Thyroid gland (tissue), 4 donors: ENCODE results near the gene ANKRD27.

Experiments used
- POLR2A ChIP-seq, 2 donors: fragments of 450-650 bp; IDR thresholded peaks; one replicate each; pipeline ENCODE4 v1.6.1; 2017; ENCODE audit warnings: antibody characterized with exemption in 2 of 2, mild to moderate bottlenecking in 2 of 2, moderate library complexity in 1 of 2
- TF ChIP-seq, protein P1 (sequence below), 6 experiments: fragments of 200-600 bp in 3 of 6; fragments of 450-650 bp in 3 of 6; sonication (generic) in 3 of 6; IDR thresholded peaks; one replicate each; pipeline ENCODE4 v1.5.1; 2016 to 2019; ENCODE audit warnings: antibody characterized with exemption in 6 of 6, mild to moderate bottlenecking in 2 of 6, inconsistent platforms in 1 of 6, moderate library complexity in 1 of 6

DNA sequence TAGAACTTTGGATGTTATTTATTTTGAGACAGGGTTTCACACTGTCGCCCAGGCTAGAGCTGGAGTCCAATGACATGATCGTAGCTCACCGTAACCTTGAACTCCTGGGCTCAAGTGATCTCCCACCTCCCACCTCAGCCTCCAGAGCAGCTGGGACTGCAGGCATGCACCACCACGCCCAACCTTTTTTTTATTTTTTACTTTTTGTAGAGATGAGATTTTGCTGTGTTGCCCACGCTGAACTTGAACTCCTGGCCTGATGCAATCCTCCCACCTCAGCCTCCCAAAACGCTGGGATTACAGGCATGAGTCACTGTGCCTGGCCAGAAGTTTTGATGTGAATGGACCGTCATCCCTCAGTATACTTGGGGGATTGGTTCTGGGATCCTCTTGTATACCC is 13.7 kb downstream of the ANKRD27 start:
- no peak for TF ChIP-seq POLR2A (IDR thresholded peaks at IDR 0.05)
- TF ChIP-seq, protein P1, sequence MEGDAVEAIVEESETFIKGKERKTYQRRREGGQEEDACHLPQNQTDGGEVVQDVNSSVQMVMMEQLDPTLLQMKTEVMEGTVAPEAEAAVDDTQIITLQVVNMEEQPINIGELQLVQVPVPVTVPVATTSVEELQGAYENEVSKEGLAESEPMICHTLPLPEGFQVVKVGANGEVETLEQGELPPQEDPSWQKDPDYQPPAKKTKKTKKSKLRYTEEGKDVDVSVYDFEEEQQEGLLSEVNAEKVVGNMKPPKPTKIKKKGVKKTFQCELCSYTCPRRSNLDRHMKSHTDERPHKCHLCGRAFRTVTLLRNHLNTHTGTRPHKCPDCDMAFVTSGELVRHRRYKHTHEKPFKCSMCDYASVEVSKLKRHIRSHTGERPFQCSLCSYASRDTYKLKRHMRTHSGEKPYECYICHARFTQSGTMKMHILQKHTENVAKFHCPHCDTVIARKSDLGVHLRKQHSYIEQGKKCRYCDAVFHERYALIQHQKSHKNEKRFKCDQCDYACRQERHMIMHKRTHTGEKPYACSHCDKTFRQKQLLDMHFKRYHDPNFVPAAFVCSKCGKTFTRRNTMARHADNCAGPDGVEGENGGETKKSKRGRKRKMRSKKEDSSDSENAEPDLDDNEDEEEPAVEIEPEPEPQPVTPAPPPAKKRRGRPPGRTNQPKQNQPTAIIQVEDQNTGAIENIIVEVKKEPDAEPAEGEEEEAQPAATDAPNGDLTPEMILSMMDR (IDR thresholded peaks at IDR 0.05): no peak
